Activated naive CD8-positive, alpha-beta T cell treated with anti-CD3 and anti-CD28 coated beads for 36 hours (primary cell): ENCODE data around the gene LSM5. TPM values are rescaled to one million over a fixed set of nuclear protein-coding genes. Genes with fewer than 3 reads are reported as not detected.
"Not testable (repeated sequence)": the region's sequence is repeated elsewhere in the genome, so short reads cannot be mapped to it uniquely, and the experiment has no call there.

ENCODE experiments used
- DNase-seq: peaks from one replicate; pipeline ENCODE4 v3.0.0; 2021
- H3K27ac Mint-ChIP-seq: one replicate; pipeline ENCODE4 v1.8.0; 2022; ENCODE audit warnings: mild to moderate bottlenecking, moderate library complexity, mixed read lengths
- H3K27me3 Mint-ChIP-seq: one replicate; pipeline ENCODE4 v1.8.0; 2022; ENCODE audit warnings: mild to moderate bottlenecking, mixed read lengths
- H3K36me3 Mint-ChIP-seq: one replicate; pipeline ENCODE4 v1.8.0; 2021; ENCODE audit warnings: mild to moderate bottlenecking, mixed read lengths
- H3K4me1 Mint-ChIP-seq: one replicate; pipeline ENCODE4 v1.8.0; 2021; ENCODE audit warnings: mixed read lengths
- H3K4me3 Mint-ChIP-seq: one replicate; pipeline ENCODE4 v1.8.0; 2022; ENCODE audit warnings: mild to moderate bottlenecking, moderate library complexity, mixed read lengths
- H3K9me3 Mint-ChIP-seq: one replicate; pipeline ENCODE4 v1.8.0; 2022; ENCODE audit warnings: mixed read lengths
- total RNA-seq, 2 experiments: library from RNA; stranded (reverse); gene quantifications; one replicate each; pipeline ENCODE4 v1.2.3, GENCODE V29; 2021

Gene LSM5
- total RNA-seq, 2 experiments from 2014 or later: 157 to 158 TPM

GRCh38 chr7:32516551-32517100 lies 26.4 kb upstream of the LSM5 start:
- Mint-ChIP-seq H3K4me3 (no peak overlapping the region), H3K27ac (peak overlapping the region; percentile 77), H3K27me3 (no peaks in the 10 kb centered on the region), H3K9me3 (peaks cover 17% of the 10 kb centered on the region), H3K4me1 (peaks cover 61% of the 10 kb centered on the region), H3K36me3 (peaks cover 73% of the 10 kb centered on the region)
- no peak for DNase-seq

GRCh38 chr7:32515890-32516550 lies 25.8 kb upstream of the LSM5 start:
- Mint-ChIP-seq H3K9me3 (peaks cover 13% of the 10 kb centered on the region), H3K36me3 (peaks cover 73% of the 10 kb centered on the region), H3K27ac (peak overlapping the region; percentile 77), H3K4me3 (no peak overlapping the region), H3K27me3 (no peaks in the 10 kb centered on the region), H3K4me1 (peaks cover 63% of the 10 kb centered on the region)
- DNase-seq: peak; percentile 32

GRCh38 chr7:32513210-32513609 lies 23.0 kb upstream of the LSM5 start:
- H3K4me1 Mint-ChIP-seq: peaks cover 68% of the 10 kb centered on the region

GRCh38 chr7:32511791-32512190 lies 21.6 kb upstream of the LSM5 start:
- DNase-seq: no peak
- Mint-ChIP-seq H3K4me3 (no peak overlapping the region), H3K27ac (peak overlapping the region; percentile 23), H3K27me3 (no peaks in the 10 kb centered on the region), H3K4me1 (peaks cover 78% of the 10 kb centered on the region), H3K36me3 (peaks cover 68% of the 10 kb centered on the region), H3K9me3 (peaks cover 1% of the 10 kb centered on the region)

More at GRCh38 chr7:32513210-32513609, 23.0 kb upstream of the LSM5 start:
- peaks cover 4% of the 10 kb centered on the region for H3K9me3 Mint-ChIP-seq
- H3K4me3 Mint-ChIP-seq: no peak overlapping the region
- H3K27ac Mint-ChIP-seq: peak overlapping the region; percentile 13
- H3K36me3 Mint-ChIP-seq: peaks cover 68% of the 10 kb centered on the region
- no peak for DNase-seq
- H3K27me3 Mint-ChIP-seq: no peaks in the 10 kb centered on the region

- peaks cover 55% of the 10 kb centered on the region for H3K4me1 Mint-ChIP-seq
- H3K27ac Mint-ChIP-seq: peak overlapping the region; percentile 74
- H3K36me3 Mint-ChIP-seq: peaks cover 55% of the 10 kb centered on the region
- DNase-seq: no peak
- H3K4me3 Mint-ChIP-seq: no peak overlapping the region
- H3K9me3 Mint-ChIP-seq: no peaks in the 10 kb centered on the region
- no peaks in the 10 kb centered on the region for H3K27me3 Mint-ChIP-seq
These were observed 17.2 kb upstream of the LSM5 start for GRCh38 chr7:32507414-32507813.

DNA sequence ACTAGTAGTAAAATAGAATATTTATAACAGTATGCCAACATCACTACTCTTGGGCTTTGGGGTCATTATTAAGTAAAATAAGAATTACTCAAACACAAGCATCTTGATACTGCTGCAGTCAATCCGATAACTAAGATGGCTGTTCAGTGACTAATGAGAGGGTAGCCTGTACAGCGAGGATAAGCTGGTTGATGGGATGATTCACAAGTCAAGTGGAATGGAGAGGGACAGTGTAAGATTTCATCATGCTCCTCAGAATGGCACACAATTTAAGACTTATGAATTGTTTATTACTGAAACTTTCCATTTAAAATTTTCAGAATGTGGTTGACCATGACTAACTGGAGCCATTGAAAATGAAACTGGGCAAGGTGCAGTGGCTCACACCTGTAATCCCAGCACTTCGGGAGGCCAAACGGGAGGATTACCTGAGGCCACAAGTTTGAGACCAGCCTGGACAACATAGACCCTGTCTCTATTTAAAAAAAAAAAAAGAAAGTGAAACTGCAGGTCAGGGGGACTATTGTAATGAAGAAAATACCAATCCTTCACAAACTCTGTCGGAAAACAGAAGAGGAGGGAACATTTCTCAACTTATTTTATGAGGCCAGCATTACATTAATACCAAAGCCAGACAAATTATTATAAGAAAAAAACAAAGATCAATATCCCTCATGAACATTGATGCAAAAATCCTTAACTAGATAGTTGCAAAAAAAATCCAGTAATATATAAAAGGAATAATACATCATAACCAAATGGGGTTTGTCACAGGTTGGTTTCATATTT lies 16.3 kb upstream of the LSM5 start:
- peak; percentile 51 for DNase-seq
- H3K36me3 Mint-ChIP-seq: peaks cover 49% of the 10 kb centered on the region
- H3K4me1 Mint-ChIP-seq: peaks cover 48% of the 10 kb centered on the region
- peak overlapping the region; percentile 96 for H3K27ac Mint-ChIP-seq
- peak overlapping the region; percentile 59 for H3K4me3 Mint-ChIP-seq
- H3K9me3 Mint-ChIP-seq: no peaks in the 10 kb centered on the region
- H3K27me3 Mint-ChIP-seq: no peaks in the 10 kb centered on the region

GRCh38 chr7:32502728-32503127 lies 12.5 kb upstream of the LSM5 start:
- Mint-ChIP-seq H3K9me3 (peaks cover 6% of the 10 kb centered on the region), H3K4me1 (peaks cover 55% of the 10 kb centered on the region), H3K4me3 (peak overlapping the region; percentile 4), H3K36me3 (peaks cover 51% of the 10 kb centered on the region), H3K27ac (peak overlapping the region; percentile 95), H3K27me3 (no peaks in the 10 kb centered on the region)
- DNase-seq: peak; percentile 47

DNA sequence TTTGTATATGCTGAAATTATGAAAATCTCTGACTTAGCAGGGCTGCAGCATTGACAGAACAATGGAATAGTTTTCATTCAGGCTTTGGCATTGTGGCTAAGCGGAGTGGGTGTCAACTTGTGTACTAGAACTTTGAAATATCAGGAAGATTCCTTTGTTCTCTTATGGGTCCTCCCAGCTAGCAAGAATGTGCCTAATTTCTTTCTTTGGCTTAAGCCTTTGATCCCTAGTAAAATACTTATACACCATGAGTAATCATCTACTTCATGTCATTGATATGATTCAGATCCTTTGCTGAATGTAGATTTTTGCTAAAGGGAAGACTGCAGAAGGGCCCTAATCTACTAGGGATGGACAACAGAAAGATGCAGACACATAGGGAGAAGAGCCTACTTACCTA lies 11.3 kb upstream of the LSM5 start:
- H3K27ac Mint-ChIP-seq: peak overlapping the region; percentile 88
- H3K4me1 Mint-ChIP-seq: peaks cover 52% of the 10 kb centered on the region
- peak overlapping the region; percentile 8 for H3K4me3 Mint-ChIP-seq
- H3K36me3 Mint-ChIP-seq: peaks cover 51% of the 10 kb centered on the region
- no peak for DNase-seq
- H3K27me3 Mint-ChIP-seq: no peaks in the 10 kb centered on the region
- peaks cover 6% of the 10 kb centered on the region for H3K9me3 Mint-ChIP-seq

DNA sequence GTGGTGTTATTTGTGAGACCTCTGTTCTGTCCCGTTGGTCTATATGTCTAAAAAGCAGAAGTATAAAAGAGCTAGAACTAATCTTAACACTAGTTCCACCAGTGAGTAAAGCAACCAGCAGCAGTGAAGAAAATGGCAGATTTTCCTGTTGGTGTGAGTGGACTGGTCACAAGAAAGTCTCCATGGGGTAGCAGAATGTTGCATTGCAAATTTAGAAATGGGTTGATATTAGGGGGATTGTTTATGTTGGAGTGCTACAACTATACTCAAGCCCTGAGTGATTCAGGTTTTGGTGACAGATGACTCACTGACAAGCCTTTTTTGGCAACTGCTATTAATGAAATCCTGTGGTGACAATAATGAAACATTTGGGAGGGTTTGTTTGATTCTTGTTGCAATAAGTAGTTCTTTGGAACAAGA lies 10.8 kb upstream of the LSM5 start:
- peak overlapping the region; percentile 8 for H3K4me3 Mint-ChIP-seq
- peaks cover 6% of the 10 kb centered on the region for H3K9me3 Mint-ChIP-seq
- H3K36me3 Mint-ChIP-seq: peaks cover 50% of the 10 kb centered on the region
- H3K27ac Mint-ChIP-seq: peak overlapping the region; percentile 88
- peaks cover 48% of the 10 kb centered on the region for H3K4me1 Mint-ChIP-seq
- no peak for DNase-seq
- H3K27me3 Mint-ChIP-seq: no peaks in the 10 kb centered on the region

DNA sequence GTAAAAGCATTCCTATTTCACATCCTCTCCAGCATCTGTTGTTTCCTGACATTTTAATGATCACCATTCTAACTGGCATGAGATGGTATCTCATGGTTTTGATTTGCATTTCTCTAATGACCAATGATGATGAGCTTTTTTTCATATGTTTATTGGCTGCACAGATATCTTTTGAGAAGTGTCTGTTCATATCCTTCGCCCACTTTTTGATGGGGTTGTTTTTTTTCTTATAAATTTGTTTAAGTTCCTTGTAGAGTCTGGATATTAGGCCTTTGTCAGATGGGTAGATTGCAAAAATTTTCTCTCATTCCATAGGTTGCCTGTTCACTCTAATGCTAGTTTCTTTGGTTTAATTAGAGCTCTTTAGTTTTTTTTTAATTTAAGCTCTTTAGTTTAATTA lies 10.0 kb upstream of the LSM5 start:
- H3K4me3 Mint-ChIP-seq, H3K9me3 Mint-ChIP-seq, H3K27me3 Mint-ChIP-seq, DNase-seq: not testable (repeated sequence)
- H3K36me3 Mint-ChIP-seq: peaks cover 50% of the 10 kb centered on the region
- peak overlapping the region; percentile 88 for H3K27ac Mint-ChIP-seq
- H3K4me1 Mint-ChIP-seq: peaks cover 44% of the 10 kb centered on the region

DNA sequence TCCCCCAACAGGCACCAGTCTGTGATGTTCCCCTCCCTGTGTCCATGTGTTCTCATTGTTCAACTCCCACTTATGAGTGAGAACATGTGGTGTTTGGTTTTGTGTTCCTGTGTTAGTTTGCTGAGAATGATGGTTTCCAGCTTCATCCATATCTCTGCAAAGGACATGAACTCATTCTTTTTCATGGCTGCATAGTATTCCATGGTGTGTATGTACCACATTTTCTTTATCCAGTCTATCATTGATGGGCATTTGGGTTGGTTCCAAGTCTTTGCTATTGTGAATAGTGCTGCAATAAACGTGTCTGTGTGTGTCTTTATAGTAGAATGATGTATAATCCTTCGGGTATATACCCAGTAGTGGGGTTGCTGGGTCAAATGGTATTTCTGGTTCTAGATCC lies 9.6 kb upstream of the LSM5 start:
- Mint-ChIP-seq H3K36me3 (peaks cover 50% of the 10 kb centered on the region), H3K4me3 (peak overlapping the region; percentile 1), H3K27ac (peak overlapping the region; percentile 88), H3K4me1 (peaks cover 44% of the 10 kb centered on the region)
- not testable (repeated sequence) for DNase-seq, H3K27me3 Mint-ChIP-seq, H3K9me3 Mint-ChIP-seq

DNA sequence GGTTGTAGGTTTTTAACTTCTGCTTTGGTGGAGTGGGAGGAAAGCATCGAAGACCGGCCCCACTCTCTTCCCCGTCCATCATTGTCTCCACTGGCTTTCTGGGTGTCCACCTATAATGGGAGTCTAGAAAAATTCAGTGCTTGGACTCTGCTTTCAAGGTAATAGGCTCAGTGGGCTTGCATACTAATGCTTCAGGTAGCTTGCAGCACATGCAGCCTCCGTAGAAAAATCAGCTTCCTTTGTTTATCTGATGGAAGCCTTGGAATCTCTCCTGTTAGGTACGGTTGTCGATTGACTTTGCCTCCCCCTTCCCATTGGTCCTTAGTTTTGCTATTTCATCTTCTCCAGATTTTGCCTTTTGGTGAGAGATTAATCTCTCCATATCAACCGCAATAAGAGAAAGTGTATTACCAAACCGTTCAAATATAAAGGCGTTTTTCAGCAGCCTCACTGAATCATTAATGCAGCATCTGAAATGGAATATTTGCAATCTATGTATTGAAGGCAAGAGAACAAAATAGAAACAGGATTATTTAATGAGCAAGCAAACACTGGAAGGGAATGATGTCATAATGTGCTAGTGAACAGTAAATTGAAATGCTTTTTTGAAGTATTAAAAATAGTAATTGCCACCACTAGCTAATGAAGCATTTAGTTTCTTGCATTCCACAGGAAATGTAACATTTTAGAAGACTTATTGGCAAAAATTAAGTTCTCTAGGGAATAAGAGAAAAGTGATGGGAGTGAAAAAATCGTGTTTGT lies 6.1 kb upstream of the LSM5 start:
- no peaks in the 10 kb centered on the region for H3K27me3 Mint-ChIP-seq
- peaks cover 39% of the 10 kb centered on the region for H3K36me3 Mint-ChIP-seq
- peaks cover 39% of the 10 kb centered on the region for H3K4me1 Mint-ChIP-seq
- peaks cover 6% of the 10 kb centered on the region for H3K9me3 Mint-ChIP-seq
- DNase-seq: no peak
- H3K27ac Mint-ChIP-seq: peak overlapping the region; percentile 98
- H3K4me3 Mint-ChIP-seq: peak overlapping the region; percentile 86

- peak; percentile 100 for DNase-seq
- Mint-ChIP-seq H3K4me3 (peak within 1 kb of the TSS; percentile 90), H3K27ac (peak within 1 kb of the TSS; percentile 98), H3K4me1 (peaks cover 35% of the 10 kb centered on the region), H3K27me3 (no peaks in the 10 kb centered on the region), H3K9me3 (peaks cover 6% of the 10 kb centered on the region), H3K36me3 (peaks cover 36% of the 10 kb centered on the region)
These were observed 5.3 kb upstream of the LSM5 start, which contains the start of gene AVL9 for GRCh38 chr7:32495298-32496051. Gene AVL9, plus strand, starts transcription at chr7:32495489. Its CDS starts 221 bp downstream, at chr7:32495710.

- no peak for DNase-seq
These were observed 4.7 kb upstream of the LSM5 start for GRCh38 chr7:32494946-32495297.

More at GRCh38 chr7:32494946-32495297, 4.7 kb upstream of the LSM5 start:
- peaks cover 3% of the 10 kb centered on the region for H3K9me3 Mint-ChIP-seq
- no peaks in the 10 kb centered on the region for H3K27me3 Mint-ChIP-seq
- peak overlapping the region; percentile 90 for H3K4me3 Mint-ChIP-seq
- peaks cover 30% of the 10 kb centered on the region for H3K36me3 Mint-ChIP-seq
- H3K4me1 Mint-ChIP-seq: peaks cover 29% of the 10 kb centered on the region
- H3K27ac Mint-ChIP-seq: peak overlapping the region; percentile 91
